ENCODE measurements around the gene EMC6.

GRCh38 chr17:3630781-3631180 is 37.8 kb upstream of the EMC6 start:
- TF ChIP-seq EZH2 (IDR thresholded peaks at IDR 0.05) (no peak), POLR2AphosphoS5 (IDR thresholded peaks at IDR 0.05; ENCODE audit: borderline replicate concordance, low read depth, low read length) (no peak), FOXP2 (optimal IDR thresholded peaks at IDR 0.05; ENCODE audit: control extremely low read depth, extremely low read length, insufficient read depth) (no peak)
